CD4-positive, alpha-beta T cell (primary cell): ENCODE measurements around the gene DHCR7. TPM values are rescaled to one million over a fixed set of nuclear protein-coding genes. Genes with fewer than 3 reads are reported as not detected.

Experiments used
- ATAC-seq: fragments of 200-7000 bp; cut with Tn5 transposase; one replicate; pipeline ENCODE4 v1.10.0; 2022; ENCODE audit warnings: mild to moderate bottlenecking; ENCODE audit not compliant: poor library complexity
- CTCF ChIA-PET: fragments of 350-600 bp; sonication (Branson Sonifier 250); formaldehyde crosslinking; loops from one replicate; lab custom pipeline; 2021; ENCODE audit warnings: antibody characterized with exemption, inconsistent platforms; lab: Charles Lee
- POLR2A ChIA-PET: fragments of 350-600 bp; sonication (Branson Sonifier 250); formaldehyde crosslinking; loops from one replicate; lab custom pipeline; 2021; ENCODE audit warnings: antibody characterized with exemption, inconsistent platforms; lab: Charles Lee
- DNase-seq, 14 experiments: peaks; one replicate each; pipeline ENCODE4 v3.0.0-alpha.2; 2013 to 2020; ENCODE audit warnings: mixed read lengths in 2 of 14
- H3K27ac ChIP-seq, 2 donors: one replicate each; pipeline versions ENCODE4 v1.5.1 to v1.7.0; 2013; ENCODE audit warnings: low read length in 2 of 2, low read depth in 1 of 2, mild to moderate bottlenecking in 1 of 2
- H3K27me3 ChIP-seq, 2 experiments: 1 replicate in 1 of 2; 2 replicates in 1 of 2; pipeline versions ENCODE4 v1.6.1 to v1.7.0; 2013; ENCODE audit warnings: low read length in 2 of 2, control low read depth in 1 of 2, mild to moderate bottlenecking in 1 of 2, moderate library complexity in 1 of 2; ENCODE audit not compliant: insufficient read depth in 2 of 2, control insufficient read depth in 1 of 2
- H3K36me3 ChIP-seq: one replicate; pipeline ENCODE4 v1.6.1; 2013; ENCODE audit warnings: low read length, control low read depth; ENCODE audit not compliant: insufficient read depth
- H3K4me1 ChIP-seq: one replicate; pipeline ENCODE4 v1.6.1; 2013; ENCODE audit warnings: low read length, control low read depth; ENCODE audit not compliant: insufficient read depth
- H3K4me3 ChIP-seq: one replicate; pipeline ENCODE4 v1.5.1; 2013; ENCODE audit warnings: mild to moderate bottlenecking, low read length, moderate library complexity
- H3K9me3 ChIP-seq, 2 experiments: 1 replicate in 1 of 2; 2 replicates in 1 of 2; pipeline versions ENCODE4 v1.6.1 to v1.7.0; 2013; ENCODE audit warnings: low read length in 2 of 2, mild to moderate bottlenecking in 2 of 2, control low read depth in 1 of 2, moderate library complexity in 1 of 2; ENCODE audit not compliant: control insufficient read depth in 1 of 2, insufficient read depth in 1 of 2
- H3K27ac Mint-ChIP-seq: one replicate; pipeline ENCODE4 v1.8.0; 2020; ENCODE audit warnings: mixed read lengths
- H3K27me3 Mint-ChIP-seq: one replicate; pipeline ENCODE4 v1.8.0; 2021; ENCODE audit warnings: mixed read lengths
- H3K36me3 Mint-ChIP-seq: one replicate; pipeline ENCODE4 v1.8.0; 2021; ENCODE audit warnings: low read depth, mixed read lengths
- H3K4me1 Mint-ChIP-seq: one replicate; pipeline ENCODE4 v1.8.0; 2021; ENCODE audit warnings: low read depth, mixed read lengths
- H3K4me3 Mint-ChIP-seq: one replicate; pipeline ENCODE4 v1.8.0; 2020; ENCODE audit warnings: mild to moderate bottlenecking, mixed read lengths
- H3K9me3 Mint-ChIP-seq: one replicate; pipeline ENCODE4 v1.8.0; 2020; ENCODE audit warnings: mixed read lengths
- intact Hi-C, 2 experiments: fragments of 100-400 bp; cut with DNase I in 1 of 2; cut with micrococcal nuclease in 1 of 2; formaldehyde crosslinking; loops; one replicate each; pipeline versions ENCODE4 v1.15.1 to v1.9.0; 2023 to 2025; cut with DNase I, micrococcal nuclease
- total RNA-seq, 174 experiments: library from RNA in 2 of 174; stranded (reverse) in 2 of 174; gene quantifications; one replicate each; pipeline ENCODE4 v1.2.3 and lab custom pipeline; 2021 to 2026
- TF ChIP-seq, protein P1 (sequence below): fragments of 200-600 bp; IDR thresholded peaks from one replicate; pipeline ENCODE4 v1.8.0; 2022; ENCODE audit warnings: antibody characterized with exemption, mild to moderate bottlenecking

The DHCR7 gene
- total RNA-seq, 2 experiments from 2014 or later, result 30.2 to 30.6 TPM

DNA sequence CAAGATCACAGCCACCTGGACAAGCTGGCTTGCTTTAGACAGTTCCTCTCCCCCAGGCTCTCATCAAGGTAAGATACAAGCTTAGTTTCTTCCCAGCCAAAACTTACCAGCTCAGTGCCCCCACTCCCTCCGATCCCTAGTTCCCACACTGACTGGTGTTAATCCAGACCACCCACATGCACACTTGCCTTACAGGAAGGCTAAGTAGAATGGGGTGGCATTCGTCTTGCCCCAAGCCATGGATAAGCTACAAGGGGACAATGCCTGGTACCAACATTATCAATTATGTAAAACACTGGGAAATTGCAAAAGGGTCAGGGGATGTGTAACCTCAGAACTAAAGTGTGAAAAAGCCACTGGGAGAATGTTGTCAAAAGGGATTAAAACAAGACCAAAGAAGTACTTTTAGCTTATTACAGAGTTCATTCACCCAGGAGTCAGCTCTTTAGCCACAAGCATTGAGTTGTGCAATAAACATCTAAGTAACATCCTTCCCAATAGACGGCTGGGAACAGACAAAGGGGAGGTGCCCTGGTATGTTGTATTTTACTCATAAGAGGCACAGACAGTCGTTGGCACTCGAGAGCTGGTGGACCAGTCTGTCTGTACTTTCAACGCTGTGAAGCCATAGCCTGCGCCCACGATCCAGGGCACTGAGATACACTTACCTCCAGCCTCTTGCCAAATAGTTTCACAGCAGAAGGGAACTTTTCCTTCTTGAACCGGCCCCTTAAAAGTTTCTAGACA is 1.1 kb downstream of the DHCR7 start:
- no peaks in the 10 kb centered on the region for H3K27me3 ChIP-seq
- intact Hi-C loops, result loop anchor here in 1 of 2 experiments (5.0 kb wide), 3 partner anchors 480 to 1770 kb away; partner anchors contain the start of genes LTO1, RNF121 and XNDC1N
- H3K9me3 ChIP-seq, result no peaks in the 10 kb centered on the region
- H3K4me3 ChIP-seq, result peak overlapping the region; percentile 99
- TF ChIP-seq, protein P1, sequence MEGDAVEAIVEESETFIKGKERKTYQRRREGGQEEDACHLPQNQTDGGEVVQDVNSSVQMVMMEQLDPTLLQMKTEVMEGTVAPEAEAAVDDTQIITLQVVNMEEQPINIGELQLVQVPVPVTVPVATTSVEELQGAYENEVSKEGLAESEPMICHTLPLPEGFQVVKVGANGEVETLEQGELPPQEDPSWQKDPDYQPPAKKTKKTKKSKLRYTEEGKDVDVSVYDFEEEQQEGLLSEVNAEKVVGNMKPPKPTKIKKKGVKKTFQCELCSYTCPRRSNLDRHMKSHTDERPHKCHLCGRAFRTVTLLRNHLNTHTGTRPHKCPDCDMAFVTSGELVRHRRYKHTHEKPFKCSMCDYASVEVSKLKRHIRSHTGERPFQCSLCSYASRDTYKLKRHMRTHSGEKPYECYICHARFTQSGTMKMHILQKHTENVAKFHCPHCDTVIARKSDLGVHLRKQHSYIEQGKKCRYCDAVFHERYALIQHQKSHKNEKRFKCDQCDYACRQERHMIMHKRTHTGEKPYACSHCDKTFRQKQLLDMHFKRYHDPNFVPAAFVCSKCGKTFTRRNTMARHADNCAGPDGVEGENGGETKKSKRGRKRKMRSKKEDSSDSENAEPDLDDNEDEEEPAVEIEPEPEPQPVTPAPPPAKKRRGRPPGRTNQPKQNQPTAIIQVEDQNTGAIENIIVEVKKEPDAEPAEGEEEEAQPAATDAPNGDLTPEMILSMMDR, result no peak
- DNase-seq (peak in 1 of 14 experiments; percentile 23), ATAC-seq (no peak)
- H3K27ac ChIP-seq, result no peak overlapping the region
- peaks cover 14% of the 10 kb centered on the region for H3K36me3 ChIP-seq
- peaks cover 35% of the 10 kb centered on the region for H3K4me1 ChIP-seq
- Mint-ChIP-seq H3K27ac (peak overlapping the region; percentile 95), H3K4me1 (peaks cover 49% of the 10 kb centered on the region), H3K27me3 (no peaks in the 10 kb centered on the region), H3K36me3 (peaks cover 59% of the 10 kb centered on the region), H3K9me3 (no peaks in the 10 kb centered on the region), H3K4me3 (peak overlapping the region; percentile 90)
- ChIA-PET POLR2A (interaction anchor here (0.9 kb wide), 1 partner anchor 28 kb away, joined by 3 read pairs; no protein-coding TSS in a partner anchor), CTCF (no interaction called here)

DNA sequence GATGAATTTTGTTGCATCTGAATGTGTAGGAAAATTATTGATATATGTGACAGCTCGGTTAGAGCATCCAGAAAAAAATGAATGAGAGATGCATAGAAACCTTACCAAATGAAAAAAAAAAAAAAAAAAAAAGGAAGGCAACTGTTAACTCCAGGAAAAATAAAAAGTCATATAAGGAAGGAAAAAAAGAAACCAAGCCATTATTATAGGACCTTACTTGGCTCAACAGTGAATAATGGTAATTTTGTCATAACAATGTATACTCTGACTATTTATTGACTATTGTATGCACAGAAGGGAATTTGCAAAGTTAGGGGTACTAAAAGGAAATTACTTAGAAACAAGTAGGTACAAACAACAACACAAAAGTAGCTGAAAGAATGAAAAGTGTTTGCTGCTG is 2.0 kb downstream of the DHCR7 start:
- H3K27me3 Mint-ChIP-seq, result no peaks in the 10 kb centered on the region
- POLR2A ChIA-PET, result interaction anchor here (0.6 kb wide), 1 partner anchor 12 kb away, joined by 3 read pairs; no protein-coding TSS in a partner anchor

DNA sequence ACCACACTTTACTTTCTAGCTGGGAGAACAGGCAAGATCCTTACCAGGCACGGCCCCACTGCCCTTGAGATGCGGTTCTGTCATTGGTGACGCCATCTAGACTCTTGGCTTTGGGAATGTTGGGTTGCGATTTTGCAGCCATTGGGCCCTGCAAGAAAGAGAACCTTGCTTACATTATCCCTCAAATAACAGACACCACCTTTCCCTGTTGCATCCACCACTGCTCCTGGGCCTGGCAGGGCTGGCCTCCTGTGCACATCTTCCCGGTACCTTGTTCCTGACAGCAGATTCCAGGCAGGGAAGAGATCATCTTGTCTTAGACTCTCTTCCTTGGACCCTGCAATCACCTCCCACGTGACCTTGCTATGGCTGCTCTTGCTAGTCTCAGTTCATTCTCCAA is 3.4 kb downstream of the DHCR7 start:
- H3K27ac Mint-ChIP-seq, result no peak overlapping the region
- intact Hi-C loops, result loop anchor here in 1 of 2 experiments (5.0 kb wide), 3 partner anchors 482 to 1768 kb away; partner anchors contain the start of genes LTO1, RNF121 and XNDC1N
- H3K9me3 ChIP-seq, result no peaks in the 10 kb centered on the region
- POLR2A ChIA-PET, result no interaction called here
- H3K4me1 Mint-ChIP-seq, result peaks cover 30% of the 10 kb centered on the region
- no peaks in the 10 kb centered on the region for H3K27me3 ChIP-seq
- no peak for ATAC-seq
- no peak overlapping the region for H3K27ac ChIP-seq
- H3K4me3 Mint-ChIP-seq, result no peak overlapping the region
- H3K4me3 ChIP-seq, result no peak overlapping the region
- CTCF ChIA-PET, result no interaction called here
- DNase-seq, result no peak
- no peaks in the 10 kb centered on the region for H3K27me3 Mint-ChIP-seq
- H3K36me3 ChIP-seq, result peaks cover 28% of the 10 kb centered on the region
- TF ChIP-seq, protein P1, result no peak
- H3K9me3 Mint-ChIP-seq, result no peaks in the 10 kb centered on the region
- H3K4me1 ChIP-seq, result peaks cover 27% of the 10 kb centered on the region
- H3K36me3 Mint-ChIP-seq, result peaks cover 81% of the 10 kb centered on the region

More for the DNA sequence above, 2.0 kb downstream of the DHCR7 start:
- ATAC-seq, result no peak
- Mint-ChIP-seq H3K36me3 (peaks cover 69% of the 10 kb centered on the region), H3K9me3 (no peaks in the 10 kb centered on the region), H3K4me1 (peaks cover 39% of the 10 kb centered on the region), H3K4me3 (peak overlapping the region; percentile 90), H3K27ac (no peak overlapping the region)
- Histone ChIP-seq H3K4me1 (peaks cover 28% of the 10 kb centered on the region), H3K9me3 (no peaks in the 10 kb centered on the region), H3K4me3 (no peak overlapping the region), H3K27me3 (no peaks in the 10 kb centered on the region), H3K36me3 (peaks cover 22% of the 10 kb centered on the region), H3K27ac (no peak overlapping the region)
- no peak for DNase-seq
- CTCF ChIA-PET, result no interaction called here
- TF ChIP-seq, protein P1, result no peak
- intact Hi-C loops, result loop anchor here in 1 of 2 experiments (5.0 kb wide), 3 partner anchors 481 to 1769 kb away; partner anchors contain the start of genes LTO1, RNF121 and XNDC1N
